Esophagus squamous epithelium (tissue), 5 donors: Measurements from ENCODE around the gene NKX2-3. TPM values are rescaled to one million over a fixed set of nuclear protein-coding genes. Genes with fewer than 3 reads are reported as not detected.

Source experiments
- DNase-seq: peaks from one replicate; lab custom pipeline; 2025; lab: John Stamatoyannopoulos, UW
- H3K27ac ChIP-seq, 4 donors: fragments of 200-600 bp; sonication (generic); one replicate each; pipeline ENCODE4 v1.5.1; 2016 to 2019; ENCODE audit warnings: mild to moderate bottlenecking in 1 of 4
- H3K27me3 ChIP-seq, 4 donors: fragments of 200-600 bp; sonication (generic); 1 replicate in 3 of 4; 2 replicates in 1 of 4; pipeline versions ENCODE4 v1.5.1 to v1.6.0; 2017 to 2021; ENCODE audit warnings: antibody characterized with exemption in 1 of 4
- H3K36me3 ChIP-seq, 3 donors: fragments of 200-600 bp; sonication (generic); one replicate each; pipeline ENCODE4 v1.5.1; 2016 to 2019
- H3K4me1 ChIP-seq, 3 donors: fragments of 200-600 bp; sonication (generic); one replicate each; pipeline ENCODE4 v1.5.1; 2017 to 2019
- H3K4me3 ChIP-seq, 4 donors: fragments of 200-600 bp; sonication (generic); 1 replicate in 3 of 4; 2 replicates in 1 of 4; pipeline ENCODE4 v1.5.1; 2016 to 2019; ENCODE audit warnings: mild to moderate bottlenecking in 2 of 4, moderate library complexity in 1 of 4
- H3K9me3 ChIP-seq, 3 donors: fragments of 200-600 bp; sonication (generic); one replicate each; pipeline ENCODE4 v1.5.1; 2016 to 2019
- POLR2A ChIP-seq, 4 donors: fragments of 450-650 bp; IDR thresholded peaks; one replicate each; pipeline ENCODE4 v1.6.1; 2017; ENCODE audit warnings: antibody characterized with exemption in 4 of 4, mild to moderate bottlenecking in 4 of 4, moderate library complexity in 3 of 4
- WGBS, 2 donors: methylation state at CpG; one replicate each; pipeline ENCODE4 v1.1.5; 2018; 5-methylcytosine and 5-hydroxymethylcytosine counted together
- intact Hi-C: fragments of 100-400 bp; cut with DNase I; formaldehyde crosslinking; loops from one replicate; pipeline ENCODE4 v1.15.0; 2022
- total RNA-seq, 4 donors: library from RNA; depleted of rRNA; stranded (reverse); fragments of >200 nt; gene quantifications; one replicate each; pipeline ENCODE4 v1.1.0, GENCODE V29; 2016
- TF ChIP-seq, protein P1 (sequence below), 6 experiments: fragments of 450-650 bp in 4 of 6; fragments of 200-600 bp in 2 of 6; sonication (generic) in 2 of 6; IDR thresholded peaks; one replicate each; pipeline ENCODE4 v1.5.1; 2016 to 2019; ENCODE audit warnings: antibody characterized with exemption in 6 of 6, mild to moderate bottlenecking in 4 of 6, moderate library complexity in 4 of 6
- donor health status: DM: yes; HTN: yes; CAD: no.

The NKX2-3 gene
- total RNA-seq, 4 donors from 2014 or later, result 0.19 to 0.40 TPM; not detected in 2

DNA sequence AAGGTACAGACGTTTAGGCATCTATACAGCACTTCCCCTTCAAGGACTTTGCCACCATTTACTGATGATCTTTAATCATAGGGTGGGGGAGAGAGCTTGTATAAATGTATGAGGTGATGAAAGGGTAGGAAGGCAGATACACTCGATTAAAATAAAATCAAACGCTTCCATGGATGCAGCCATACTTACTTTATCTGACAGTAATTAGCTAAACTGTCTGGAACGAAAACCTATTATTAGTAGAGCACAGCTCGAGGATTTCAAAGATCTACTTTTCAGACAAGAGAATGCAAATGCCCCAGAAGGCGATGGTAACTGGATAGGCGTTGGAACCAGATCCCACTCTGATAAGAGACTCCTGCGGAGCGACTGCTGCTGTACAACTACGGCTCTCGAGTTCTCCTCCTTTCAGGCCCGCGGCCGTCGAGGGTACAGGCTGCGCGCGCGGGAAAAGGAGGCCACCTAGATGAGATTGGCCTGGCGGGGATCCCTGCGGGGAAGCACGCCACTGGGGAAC, 3.1 kb upstream of the NKX2-3 start:
- Histone ChIP-seq H3K27ac (peak overlapping the region; percentile 0 to 46 (median 28)), H3K4me3 (peak overlapping the region in 1 of 4 donors; percentile 24), H3K4me1 (peaks cover 13 to 48% (median 13%) of the 10 kb centered on the region in 3 donors), H3K36me3 (no peaks in the 10 kb centered on the region), H3K27me3 (peaks cover 18 to 100% (median 64%) of the 10 kb centered on the region in 4 donors), H3K9me3 (no peaks in the 10 kb centered on the region)
- DNase-seq, result no peak
- TF ChIP-seq POLR2A (IDR thresholded peaks at IDR 0.05), result no peak
- TF ChIP-seq, protein P1, sequence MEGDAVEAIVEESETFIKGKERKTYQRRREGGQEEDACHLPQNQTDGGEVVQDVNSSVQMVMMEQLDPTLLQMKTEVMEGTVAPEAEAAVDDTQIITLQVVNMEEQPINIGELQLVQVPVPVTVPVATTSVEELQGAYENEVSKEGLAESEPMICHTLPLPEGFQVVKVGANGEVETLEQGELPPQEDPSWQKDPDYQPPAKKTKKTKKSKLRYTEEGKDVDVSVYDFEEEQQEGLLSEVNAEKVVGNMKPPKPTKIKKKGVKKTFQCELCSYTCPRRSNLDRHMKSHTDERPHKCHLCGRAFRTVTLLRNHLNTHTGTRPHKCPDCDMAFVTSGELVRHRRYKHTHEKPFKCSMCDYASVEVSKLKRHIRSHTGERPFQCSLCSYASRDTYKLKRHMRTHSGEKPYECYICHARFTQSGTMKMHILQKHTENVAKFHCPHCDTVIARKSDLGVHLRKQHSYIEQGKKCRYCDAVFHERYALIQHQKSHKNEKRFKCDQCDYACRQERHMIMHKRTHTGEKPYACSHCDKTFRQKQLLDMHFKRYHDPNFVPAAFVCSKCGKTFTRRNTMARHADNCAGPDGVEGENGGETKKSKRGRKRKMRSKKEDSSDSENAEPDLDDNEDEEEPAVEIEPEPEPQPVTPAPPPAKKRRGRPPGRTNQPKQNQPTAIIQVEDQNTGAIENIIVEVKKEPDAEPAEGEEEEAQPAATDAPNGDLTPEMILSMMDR (IDR thresholded peaks at IDR 0.05), result no peak
- 27 to 38% methylated on average over 12 to 22 of the region's 22 CpGs for WGBS, 2 donors
- intact Hi-C loops, result no loop called here

DNA sequence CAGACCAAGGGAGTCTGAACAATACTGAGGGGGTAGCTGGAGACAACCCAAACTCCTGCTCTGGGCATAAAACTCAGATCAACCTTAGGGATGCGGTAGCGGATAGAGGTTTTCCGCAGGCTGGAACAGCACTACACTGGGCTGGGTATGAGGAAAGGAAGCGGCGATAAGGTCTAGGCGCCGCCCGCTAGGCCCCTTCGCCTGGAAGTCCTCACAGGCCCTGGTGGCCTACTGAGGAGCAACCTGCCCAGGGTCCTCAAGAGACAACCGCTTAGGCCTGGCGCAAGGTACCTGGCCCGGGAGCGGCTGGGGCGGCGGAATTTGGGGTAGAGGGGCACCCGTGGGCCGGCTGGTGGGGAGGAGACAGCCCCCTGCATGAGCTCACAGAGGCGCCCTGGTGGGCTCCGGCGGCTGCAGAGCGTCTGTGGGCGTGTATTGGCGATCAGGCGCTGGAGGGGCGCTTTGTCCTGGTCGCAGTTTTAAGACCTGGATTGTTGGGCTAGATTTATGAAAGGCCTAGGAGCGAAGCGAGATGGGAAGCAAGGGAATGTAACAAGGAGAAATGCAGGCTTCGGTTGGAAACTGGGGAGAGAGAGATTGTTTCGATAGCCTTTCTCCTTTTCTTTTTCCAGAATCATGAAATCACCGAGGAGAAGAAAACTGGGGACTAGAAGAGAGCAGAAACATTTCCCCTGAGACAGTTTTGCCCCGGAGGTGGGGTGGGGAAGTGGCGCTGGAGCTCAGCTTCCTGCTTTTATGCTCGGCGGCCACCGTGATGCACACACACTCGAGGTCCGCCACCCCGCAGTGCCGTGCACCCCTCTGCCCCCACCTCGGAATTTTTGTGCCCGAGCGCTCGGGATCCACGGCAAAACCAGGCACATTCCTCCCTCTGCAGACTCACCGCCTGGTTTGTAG, 2.4 kb upstream of the NKX2-3 start:
- H3K27ac ChIP-seq, result peak overlapping the region; percentile 24 to 60 (median 42)
- peaks cover 17 to 55% (median 21%) of the 10 kb centered on the region in 3 donors for H3K4me1 ChIP-seq
- intact Hi-C loops, result no loop called here
- H3K9me3 ChIP-seq, result no peaks in the 10 kb centered on the region
- peaks cover 18 to 100% (median 66%) of the 10 kb centered on the region in 4 donors for H3K27me3 ChIP-seq
- TF ChIP-seq, protein P1 (IDR thresholded peaks at IDR 0.05), result no peak
- TF ChIP-seq POLR2A (IDR thresholded peaks at IDR 0.05), result no peak
- H3K4me3 ChIP-seq, result peak overlapping the region in 3 of 4 donors; percentile 7 to 37 (median 24)
- DNase-seq, result no peak
- WGBS, 2 donors, result 15 to 20% methylated on average over 17 to 29 of the region's 46 CpGs
- no peaks in the 10 kb centered on the region for H3K36me3 ChIP-seq

DNA sequence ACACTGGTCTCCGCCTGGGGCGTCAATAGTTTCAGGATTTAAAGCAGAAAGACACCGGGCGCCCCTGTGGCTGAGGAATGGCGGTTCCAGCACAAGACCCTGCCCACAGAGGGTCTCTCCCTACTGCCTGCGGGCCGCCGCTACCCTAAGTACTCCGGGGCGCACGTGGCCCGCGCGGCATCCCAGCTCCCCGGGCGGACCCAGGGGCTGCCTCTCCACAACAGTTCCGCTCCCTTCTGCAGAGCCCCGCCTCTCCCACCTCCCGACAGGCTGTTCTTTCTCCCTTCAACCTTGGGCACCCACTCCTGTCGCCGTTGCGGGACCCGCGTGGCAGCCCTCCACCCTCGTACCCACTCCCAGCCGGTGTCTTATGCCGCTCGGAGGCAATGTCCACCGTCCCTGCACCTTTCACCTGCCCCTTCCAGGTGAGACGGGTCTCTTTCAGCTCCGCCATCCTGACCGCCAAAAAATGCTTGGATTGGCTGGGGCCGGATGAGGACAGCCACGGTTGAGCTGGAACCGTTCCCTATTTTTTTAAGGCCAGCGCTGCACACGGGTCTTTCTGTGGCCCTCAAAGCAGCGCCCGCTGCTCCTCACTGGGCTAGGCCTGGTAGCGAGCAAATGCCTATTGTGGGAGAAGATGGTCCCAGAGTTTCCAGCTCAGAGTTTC, 1.6 kb upstream of the NKX2-3 start:
- no peaks in the 10 kb centered on the region for H3K36me3 ChIP-seq
- H3K4me3 ChIP-seq, result peak overlapping the region in 3 of 4 donors; percentile 7 to 37 (median 24)
- H3K27ac ChIP-seq, result peak overlapping the region; percentile 24 to 60 (median 42)
- peaks cover 18 to 100% (median 72%) of the 10 kb centered on the region in 4 donors for H3K27me3 ChIP-seq
- DNase-seq, result no peak
- TF ChIP-seq, protein P1 (IDR thresholded peaks at IDR 0.05), result no peak
- TF ChIP-seq POLR2A (IDR thresholded peaks at IDR 0.05), result no peak
- no peaks in the 10 kb centered on the region for H3K9me3 ChIP-seq
- 20 to 30% methylated on average over 5 to 19 of the region's 40 CpGs for WGBS, 2 donors
- H3K4me1 ChIP-seq, result peaks cover 22 to 63% (median 29%) of the 10 kb centered on the region in 3 donors
- intact Hi-C loops, result no loop called here

DNA sequence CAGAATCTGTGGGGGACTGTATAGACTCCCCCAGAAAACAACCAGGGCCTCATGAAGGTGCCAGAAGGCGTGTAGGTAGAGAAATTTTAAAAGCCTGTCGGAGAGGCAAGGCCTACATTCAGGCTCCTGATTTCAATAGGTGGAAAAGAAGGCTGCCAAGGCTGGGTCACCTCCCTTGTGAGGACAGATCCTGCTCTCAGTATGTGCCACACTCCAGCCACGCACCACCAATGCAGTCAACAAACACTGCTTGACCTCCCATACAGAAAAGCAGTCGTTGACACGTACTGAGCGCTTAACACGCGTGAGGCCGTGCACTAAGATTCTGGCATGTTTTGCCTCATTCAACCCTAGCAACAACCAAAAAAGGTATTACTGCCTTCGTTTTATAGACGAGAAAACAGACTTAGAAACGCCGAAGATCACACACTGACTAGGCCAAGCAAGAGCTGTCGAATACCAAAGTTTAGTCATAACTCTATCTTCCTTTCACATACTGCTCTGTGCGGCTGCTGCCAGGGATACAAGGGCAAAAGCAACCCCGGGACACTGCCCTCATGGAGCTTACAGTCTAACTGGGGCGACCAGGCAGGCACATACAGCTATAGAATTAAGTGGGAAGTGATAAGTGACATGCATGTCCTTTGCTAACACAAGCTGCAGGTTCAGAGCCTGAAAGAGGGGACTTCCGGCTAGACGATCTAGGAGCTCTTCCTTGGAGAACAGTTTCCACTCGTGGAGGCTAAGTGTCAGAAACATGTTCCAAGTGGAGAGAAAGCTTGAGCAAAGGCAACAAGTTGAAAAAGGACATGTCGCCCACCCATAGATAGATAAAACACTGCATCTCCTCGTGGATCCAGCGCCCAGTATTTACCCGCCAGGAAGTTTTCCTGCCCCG, 797 bp upstream of the NKX2-3 start:
- H3K27me3 ChIP-seq, result peaks cover 18 to 100% (median 76%) of the 10 kb centered on the region in 4 donors
- intact Hi-C loops, result no loop called here
- peak overlapping the region in 2 of 4 donors; percentile 29 to 57 for H3K4me3 ChIP-seq
- H3K27ac ChIP-seq, result peak overlapping the region in 3 of 4 donors; percentile 32 to 46 (median 38)
- peaks cover 28 to 71% (median 35%) of the 10 kb centered on the region in 3 donors for H3K4me1 ChIP-seq
- 53 to 57% methylated on average over 22 to 25 of the region's 25 CpGs for WGBS, 2 donors
- no peak for DNase-seq
- no peaks in the 10 kb centered on the region for H3K9me3 ChIP-seq
- H3K36me3 ChIP-seq, result no peaks in the 10 kb centered on the region
- TF ChIP-seq, protein P1 (IDR thresholded peaks at IDR 0.05), result no peak
- TF ChIP-seq POLR2A (IDR thresholded peaks at IDR 0.05), result no peak
